Astrocyte (in vitro differentiated cells and primary cell): Measurements from ENCODE around the gene EEF1AKMT3. TPM values are rescaled to one million over a fixed set of nuclear protein-coding genes. Genes with fewer than 3 reads are reported as not detected.

Experiments used
- DNase-seq: peaks from one replicate; pipeline ENCODE4 v3.0.0-alpha.2; 2010; ENCODE audit warnings: low read depth
- FAIRE-seq: peaks from 2 replicates; lab custom pipeline; 2011; peaks lifted over from hg19 to GRCh38; lab: Jason Lieb, UNC
- H2AFZ ChIP-seq: 2 replicates; pipeline ENCODE4 v1.6.0; 2012; ENCODE audit warnings: low read depth, low read length, inconsistent platforms
- H3K27ac ChIP-seq: 2 replicates; pipeline ENCODE4 v1.5.1; 2011; ENCODE audit warnings: low read depth, low read length, inconsistent platforms
- H3K27me3 ChIP-seq: 2 replicates; pipeline ENCODE4 v1.6.0; 2011; ENCODE audit warnings: low read length, inconsistent platforms; ENCODE audit not compliant: insufficient read depth
- H3K36me3 ChIP-seq: 2 replicates; pipeline ENCODE4 v1.5.1; 2011; ENCODE audit warnings: low read length, inconsistent platforms; ENCODE audit not compliant: insufficient read depth
- H3K4me1 ChIP-seq: 2 replicates; pipeline ENCODE4 v1.5.1; 2011; ENCODE audit warnings: low read length, inconsistent platforms; ENCODE audit not compliant: insufficient read depth
- H3K4me2 ChIP-seq: 2 replicates; pipeline ENCODE4 v1.6.0; 2012; ENCODE audit warnings: low read length, inconsistent platforms
- H3K4me3 ChIP-seq: 2 replicates; pipeline ENCODE4 v1.5.1; 2011; ENCODE audit warnings: low read depth, mild to moderate bottlenecking, low read length, inconsistent platforms; ENCODE audit not compliant: insufficient read depth
- H3K79me2 ChIP-seq: 2 replicates; pipeline ENCODE4 v1.6.0; 2012; ENCODE audit warnings: mild to moderate bottlenecking, low read length, inconsistent platforms; ENCODE audit not compliant: insufficient read depth
- H3K9ac ChIP-seq: 2 replicates; pipeline ENCODE4 v1.6.0; 2012; ENCODE audit warnings: mild to moderate bottlenecking, low read length, inconsistent platforms
- H3K9me3 ChIP-seq: 2 replicates; pipeline ENCODE4 v1.5.1; 2012; ENCODE audit warnings: low read depth, mild to moderate bottlenecking, low read length, inconsistent platforms; ENCODE audit not compliant: insufficient read depth
- H4K20me1 ChIP-seq: 2 replicates; pipeline ENCODE4 v1.6.0; 2012; ENCODE audit warnings: low read length, inconsistent platforms; ENCODE audit not compliant: insufficient read depth
- H3K27ac Mint-ChIP-seq: one replicate; pipeline ENCODE4 v1.8.0; 2021; ENCODE audit warnings: mild to moderate bottlenecking, mixed read lengths; ENCODE audit not compliant: unreplicated experiment
- H3K27me3 Mint-ChIP-seq: one replicate; pipeline ENCODE4 v1.8.0; 2021; ENCODE audit warnings: low read depth, mixed read lengths; ENCODE audit not compliant: unreplicated experiment
- H3K36me3 Mint-ChIP-seq: one replicate; pipeline ENCODE4 v1.8.0; 2021; ENCODE audit warnings: low read depth, mixed read lengths; ENCODE audit not compliant: unreplicated experiment
- H3K4me1 Mint-ChIP-seq: one replicate; pipeline ENCODE4 v1.8.0; 2021; ENCODE audit warnings: low read depth, mixed read lengths; ENCODE audit not compliant: unreplicated experiment
- H3K4me3 Mint-ChIP-seq: one replicate; pipeline ENCODE4 v1.8.0; 2021; ENCODE audit warnings: mild to moderate bottlenecking, moderate library complexity, mixed read lengths; ENCODE audit not compliant: unreplicated experiment
- H3K9me3 Mint-ChIP-seq: one replicate; pipeline ENCODE4 v1.8.0; 2021; ENCODE audit warnings: mild to moderate bottlenecking, mixed read lengths; ENCODE audit not compliant: unreplicated experiment
- CTCF ChIP-seq: IDR thresholded peaks from 2 replicates; pipeline ENCODE4 v1.5.1; 2011; ENCODE audit warnings: low read depth, mild to moderate bottlenecking, inconsistent platforms, low read length, moderate library complexity; ENCODE audit not compliant: insufficient read depth
- EZH2 ChIP-seq: IDR thresholded peaks from 2 replicates; pipeline ENCODE4 v1.6.1; 2012; ENCODE audit warnings: mild to moderate bottlenecking, low read length, inconsistent platforms; ENCODE audit not compliant: insufficient read depth
- total RNA-seq: library from RNA; stranded (reverse); gene quantifications from 2 replicates; pipeline ENCODE4 v1.2.1, GENCODE V29; 2021

EEF1AKMT3 gene
- total RNA-seq, 1 donor from 2014 or later, result 8.1 TPM

- Histone ChIP-seq H3K27me3 (peaks cover 57% of the 10 kb centered on the region), H2AFZ (no peak overlapping the region), H3K9me3 (no peaks in the 10 kb centered on the region), H3K9ac (no peak overlapping the region), H3K4me3 (no peak overlapping the region), H4K20me1 (peaks cover 10% of the 10 kb centered on the region), H3K4me2 (no peak overlapping the region), H3K79me2 (no peaks in the 10 kb centered on the region), H3K27ac (no peak overlapping the region), H3K36me3 (no peaks in the 10 kb centered on the region), H3K4me1 (peaks cover 8% of the 10 kb centered on the region)
- Mint-ChIP-seq H3K4me1 (peaks cover 13% of the 10 kb centered on the region), H3K4me3 (no peak overlapping the region), H3K9me3 (peaks cover 13% of the 10 kb centered on the region), H3K36me3 (peaks cover 6% of the 10 kb centered on the region), H3K27ac (no peak overlapping the region), H3K27me3 (peaks cover 84% of the 10 kb centered on the region)
- TF ChIP-seq CTCF (no peak), EZH2 (no peak)
- no peak for DNase-seq
- no peak for FAIRE-seq
These were observed 40.9 kb upstream of the EEF1AKMT3 start for GRCh38 chr12:57731411-57732080.

DNA sequence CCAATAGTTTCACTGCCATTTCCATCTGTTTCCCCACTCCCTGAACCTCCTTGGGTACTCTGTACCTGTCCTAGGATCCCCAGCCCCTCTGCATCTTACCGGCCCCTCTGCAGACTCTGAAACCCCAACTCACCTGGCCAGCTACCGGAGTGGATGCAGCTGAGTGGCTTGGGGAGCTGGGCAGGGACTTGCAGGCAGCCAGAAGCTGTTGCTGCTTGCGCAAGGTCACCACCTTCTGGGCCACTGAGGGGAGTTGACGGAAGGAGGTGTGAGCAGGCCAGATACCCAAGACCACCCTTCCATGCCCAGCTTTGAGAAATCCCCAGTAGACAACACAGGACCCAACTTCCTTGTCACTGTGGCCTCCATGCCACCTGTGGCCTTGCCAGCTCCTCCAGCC lies 40.1 kb upstream of the EEF1AKMT3 start:
- Mint-ChIP-seq H3K4me1 (peaks cover 16% of the 10 kb centered on the region), H3K27me3 (peaks cover 85% of the 10 kb centered on the region), H3K27ac (peak overlapping the region; percentile 60), H3K9me3 (peaks cover 13% of the 10 kb centered on the region), H3K36me3 (peaks cover 6% of the 10 kb centered on the region), H3K4me3 (no peak overlapping the region)
- Histone ChIP-seq H4K20me1 (peaks cover 16% of the 10 kb centered on the region), H3K4me2 (no peak overlapping the region), H3K9me3 (no peaks in the 10 kb centered on the region), H3K4me3 (no peak overlapping the region), H3K4me1 (peaks cover 4% of the 10 kb centered on the region), H3K36me3 (no peaks in the 10 kb centered on the region), H3K9ac (no peak overlapping the region), H3K79me2 (no peaks in the 10 kb centered on the region), H3K27ac (no peak overlapping the region), H2AFZ (no peak overlapping the region), H3K27me3 (peaks cover 62% of the 10 kb centered on the region)
- DNase-seq, result no peak
- FAIRE-seq, result no peak
- TF ChIP-seq EZH2, result no peak
- TF ChIP-seq CTCF, result no peak
